K562 (cell line): ENCODE results near the gene SULT1E1. TPM values are rescaled to one million over a fixed set of nuclear protein-coding genes. Genes with fewer than 3 reads are reported as not detected.

Source experiments
- ATAC-seq: fragments of 200-7000 bp; cut with Tn5 transposase; 3 replicates; pipeline ENCODE4 v1.9.1; 2020; ENCODE audit warnings: moderate library complexity
- BruUV-seq: library from RNA; stranded (reverse); fragments of 400-500 nt; replicated peaks from 2 replicates; lab custom pipeline; 2021; lab: Mats Ljungman, UMichigan
- CTCF ChIA-PET: fragments of 300-600 bp; formaldehyde crosslinking; extraction: SDS; loops from one replicate; lab custom pipeline; 2021; ENCODE audit warnings: low intra/inter-chr PET ratio; lab: Yijun Ruan, JAX
- POLR2A ChIA-PET: fragments of 300-600, 350-650 bp; sonication (Branson Sonifier 250); formaldehyde crosslinking; extraction: SDS; loops from one replicate; lab custom pipeline; 2021; ENCODE audit warnings: antibody characterized with exemption, inconsistent platforms; lab: Yijun Ruan, JAX
- DNase-seq, 4 experiments: peaks; one replicate each; pipeline versions ENCODE4 v3.0.0 to v3.0.0-alpha.2; 2011 to 2018; ENCODE audit warnings: low spot score in 3 of 4, mixed read lengths in 3 of 4; ENCODE audit errors: extremely low read depth in 1 of 4
- FAIRE-seq: peaks from 2 replicates; lab custom pipeline; 2011; peaks lifted over from hg19 to GRCh38; lab: Jason Lieb, UNC
- H2AFZ ChIP-seq: 2 replicates; pipeline ENCODE4 v1.6.0; 2011; ENCODE audit warnings: low read depth, low read length, control low read depth, inconsistent platforms
- H3K27ac ChIP-seq: fragments of 200-600 bp; 3 replicates; pipeline ENCODE4 v1.8.0; 2011; ENCODE audit warnings: low read depth, mild to moderate bottlenecking, control low read depth, inconsistent platforms, low read length, moderate library complexity, mixed read lengths; ENCODE audit errors: extremely low read depth
- H3K27me3 ChIP-seq, 2 experiments: fragments of 300-600 bp in 1 of 2; 2 replicates in 1 of 2; 3 replicates in 1 of 2; pipeline versions ENCODE4 v1.6.0 to v1.8.0; 2011; ENCODE audit warnings: inconsistent platforms in 2 of 2, low read length in 2 of 2, mild to moderate bottlenecking in 1 of 2, mixed read lengths in 1 of 2, moderate library complexity in 1 of 2; ENCODE audit not compliant: control insufficient read depth in 2 of 2, insufficient read depth in 2 of 2
- H3K36me3 ChIP-seq: fragments of 300-600 bp; 3 replicates; pipeline ENCODE4 v1.8.0; 2011; ENCODE audit warnings: mild to moderate bottlenecking, low read length, inconsistent platforms; ENCODE audit not compliant: control insufficient read depth, insufficient read depth
- H3K4me1 ChIP-seq, 2 experiments: fragments of 200-600 bp in 1 of 2; replicated peaks in 1 of 2; 2 replicates in 1 of 2; 3 replicates in 1 of 2; pipeline versions ENCODE4 v1.5.1 to v1.8.0; 2011; ENCODE audit warnings: inconsistent platforms in 2 of 2, low read length in 2 of 2, mild to moderate bottlenecking in 1 of 2, mixed read lengths in 1 of 2, moderate library complexity in 1 of 2; ENCODE audit not compliant: control insufficient read depth in 2 of 2, insufficient read depth in 2 of 2
- H3K4me2 ChIP-seq: 2 replicates; pipeline ENCODE4 v1.6.1; 2011; ENCODE audit warnings: low read length, control low read depth, inconsistent platforms, mixed read lengths; ENCODE audit not compliant: insufficient read depth
- H3K4me3 ChIP-seq: fragments of 200-600 bp; sonication (generic), shearing (Covaris generic); 2 replicates; pipeline ENCODE4 v1.5.1; 2016; ENCODE audit warnings: control low read depth, inconsistent platforms
- H3K79me2 ChIP-seq: fragments of 200-600 bp; 3 replicates; pipeline ENCODE4 v1.8.0; 2011; ENCODE audit warnings: low read length, inconsistent platforms; ENCODE audit not compliant: control insufficient read depth, insufficient read depth
- H3K9ac ChIP-seq, 2 experiments: 2 replicates each; pipeline versions ENCODE4 v1.6.0 to v1.6.1; 2011; ENCODE audit warnings: low read depth in 2 of 2, low read length in 2 of 2, control low read depth in 1 of 2, inconsistent platforms in 1 of 2, mild to moderate bottlenecking in 1 of 2, mixed read lengths in 1 of 2; ENCODE audit not compliant: insufficient read depth in 1 of 2
- H3K9me1 ChIP-seq: one replicate; pipeline ENCODE4 v1.6.0; 2011; ENCODE audit warnings: inconsistent platforms, mild to moderate bottlenecking, low read length, moderate library complexity; ENCODE audit not compliant: control insufficient read depth, insufficient read depth
- H3K9me3 ChIP-seq: replicated peaks from 2 replicates; pipeline ENCODE4 v1.5.1; 2011; ENCODE audit warnings: low read depth, low read length, inconsistent platforms; ENCODE audit not compliant: control insufficient read depth, insufficient read depth
- H4K20me1 ChIP-seq: replicated peaks from 2 replicates; pipeline ENCODE4 v1.6.1; 2011; ENCODE audit warnings: low read length, inconsistent platforms, mixed read lengths; ENCODE audit not compliant: control insufficient read depth, insufficient read depth
- ADNP ChIP-seq: fragments of 200-800 bp; sonication (Bioruptor generic); IDR thresholded peaks from 2 replicates; pipeline ENCODE4 v1.6.1; 2016; ENCODE audit warnings: missing genetic modification characterization, missing compliant biosample characterization
- BRF1 ChIP-seq: IDR thresholded peaks from 3 replicates; pipeline ENCODE4 v1.6.1; 2011; ENCODE audit warnings: borderline replicate concordance, mild to moderate bottlenecking; ENCODE audit not compliant: insufficient read length; ENCODE audit errors: extremely low read depth
- CCAR2 ChIP-seq: fragments of 200-400 bp; formaldehyde crosslinking; IDR thresholded peaks from 2 replicates; pipeline ENCODE4 v1.6.1; 2017; ENCODE audit warnings: mild to moderate bottlenecking, low read depth, low read length
- ESRRB ChIP-seq: fragments of 250-450 bp; sonication (Bioruptor Pico); IDR thresholded peaks from 2 replicates; pipeline ENCODE4 v1.5.0; 2020; ENCODE audit warnings: mild to moderate bottlenecking, moderate library complexity, borderline replicate concordance
- MTF1 ChIP-seq: fragments of 250-450 bp; sonication (Bioruptor Pico); IDR thresholded peaks from 2 replicates; pipeline ENCODE4 v1.9.0; 2021; ENCODE audit warnings: moderate library complexity, mild to moderate bottlenecking, inconsistent platforms, borderline replicate concordance
- NUFIP1 ChIP-seq: fragments of 450-650 bp; IDR thresholded peaks from 2 replicates; pipeline ENCODE4 v1.6.1; 2018; ENCODE audit not compliant: partially characterized antibody
- RBM25 ChIP-seq: fragments of 200-400 bp; formaldehyde crosslinking; IDR thresholded peaks from 2 replicates; pipeline ENCODE4 v1.6.1; 2018; ENCODE audit warnings: low read length, low read depth, moderate library complexity; ENCODE audit not compliant: severe bottlenecking
- SFPQ ChIP-seq: fragments of 200-400 bp; formaldehyde crosslinking; IDR thresholded peaks from 2 replicates; pipeline ENCODE4 v1.6.1; 2017; ENCODE audit warnings: mild to moderate bottlenecking, low read depth, low read length, moderate library complexity
- TGIF2 ChIP-seq: sonication (generic); formaldehyde crosslinking; IDR thresholded peaks from 2 replicates; pipeline ENCODE4 v1.8.1; 2022; ENCODE audit warnings: mild to moderate bottlenecking, missing genetic modification reagents, moderate library complexity
- YY1 ChIP-seq, 3 experiments: IDR thresholded peaks; 2 replicates each; pipeline ENCODE4 v1.6.1; 2011; ENCODE audit warnings: low read length in 2 of 3, mild to moderate bottlenecking in 2 of 3, moderate library complexity in 2 of 3, borderline replicate concordance in 1 of 3, control low read depth in 1 of 3, low read depth in 1 of 3; ENCODE audit not compliant: insufficient read depth in 3 of 3, insufficient replicate concordance in 2 of 3, control insufficient read depth in 1 of 3, insufficient read length in 1 of 3; ENCODE audit errors: extremely low read depth in 1 of 3
- ZBTB49 ChIP-seq: sonication (generic); formaldehyde crosslinking; IDR thresholded peaks from 2 replicates; pipeline ENCODE4 v1.8.0; 2022; ENCODE audit warnings: missing genetic modification reagents, mild to moderate bottlenecking, borderline replicate concordance
- ZNF124 ChIP-seq: sonication (generic); formaldehyde crosslinking; IDR thresholded peaks from 2 replicates; pipeline ENCODE4 v1.8.1; 2022; ENCODE audit warnings: missing genetic modification reagents
- ZNF589 ChIP-seq: fragments of 200-800 bp; sonication (Bioruptor generic); IDR thresholded peaks from 2 replicates; pipeline ENCODE4 v1.6.1; 2016; ENCODE audit warnings: low read depth, missing genetic modification characterization, missing compliant biosample characterization
- WGBS: fragments of 100-300 bp; shearing (Covaris generic); methylation state at CpG from one replicate; pipeline ENCODE4 v1.1.6; 2016; ENCODE audit warnings: low coverage, mixed read lengths; ENCODE audit not compliant: insufficient coverage; ENCODE audit errors: missing lambda C conversion rate; 5-methylcytosine and 5-hydroxymethylcytosine counted together
- in situ Hi-C: fragments of 300-500 bp; cut with MboI; formaldehyde crosslinking; loops from 4 replicates; pipeline ENCODE4 v1.15.0; 2018; ENCODE audit warnings: inconsistent platforms, mixed read lengths
- intact Hi-C: fragments of 100-400 bp; cut with micrococcal nuclease; formaldehyde crosslinking; loops from 2 replicates; pipeline ENCODE4 v1.14.2; 2022
- polyA plus RNA-seq, 8 experiments: library from polyadenylated mRNA; depleted of rRNA in 4 of 8; stranded (reverse) in 5 of 8; unstranded in 3 of 8; fragments of >200 nt; fragmentation: Nextera tagmentation in 2 of 8; fragmentation: Illumina TruSeq in 1 of 8; extraction: Ambion mirVana in 2 of 8; extraction: Trizol in 1 of 8; gene quantifications; 2 replicates each; pipeline versions ENCODE4 v1.2.1 to v1.2.3, GENCODE V29; 2011 to 2014; ENCODE audit warnings: inconsistent platforms in 1 of 8, missing spikeins in 1 of 8
- total RNA-seq, 7 experiments: library from RNA; depleted of rRNA in 6 of 7; stranded (reverse); fragments of >200 nt in 6 of 7; fragmentation: Illumina TruSeq in 2 of 7; extraction: Trizol in 2 of 7; gene quantifications; 2 replicates each; pipeline versions ENCODE4 v1.2.1 to v1.2.3, GENCODE V29; 2011 to 2021; ENCODE audit warnings: low replicate concordance in 1 of 7

Gene SULT1E1
- total and polyA plus RNA-seq, 9 of the 15 experiments (the other 6 are each of a cell fraction or from before 2014, with no cell fraction given): not detected

GRCh38 chr4:69828828-69829227 is 31.1 kb downstream of the SULT1E1 start:
- Histone ChIP-seq H3K4me1 (no peaks in the 10 kb centered on the region; a peak in 1 of 5 replicates), H3K79me2 (no peaks in the 10 kb centered on the region), H3K27me3 (no peaks in the 10 kb centered on the region), H3K9ac (no peak overlapping the region), H3K36me3 (no peaks in the 10 kb centered on the region), H3K9me1 (no peaks in the 10 kb centered on the region), H2AFZ (no peak overlapping the region), H3K4me2 (no peak overlapping the region), H3K4me3 (no peak overlapping the region), H3K9me3 (no peaks in the 10 kb centered on the region), H4K20me1 (no peaks in the 10 kb centered on the region), H3K27ac (no peak overlapping the region)
- POLR2A ChIA-PET: no interaction called here
- WGBS: 4% methylated on average over 3 of the region's 3 CpGs
- FAIRE-seq (no peak), ATAC-seq (no peak), DNase-seq (no peak)
- intact Hi-C loops: no loop called here
- CTCF ChIA-PET: no interaction called here
- BruUV-seq: no TSS peak
- TF ChIP-seq ADNP (tag) (no peak), NUFIP1 (no peak), CCAR2 (no peak), ESRRB (CRISPR knock-in tag) (no peak), SFPQ (no peak), BRF1 (no peak), ZNF124 (CRISPR knock-in tag) (no peak), ZBTB49 (CRISPR knock-in tag) (no peak), ZNF589 (no peak), YY1 (IDR thresholded peaks at IDR 0.05; ENCODE audit: borderline replicate concordance in 1 of 3, control insufficient read depth in 1 of 3, extremely low read depth in 1 of 3, insufficient read depth in 3 of 3, insufficient read length in 1 of 3, insufficient replicate concordance in 2 of 3, low read depth in 1 of 3, low read length in 2 of 3) (no peak), MTF1 (no peak), TGIF2 (no peak), RBM25 (no peak)
- in situ Hi-C loops: no loop called here
